Suppressor macrophage treated with lipopolysaccharide for 4 hours (primary cell): ENCODE data around the gene GALNT15.
A peak's percentile ranks its signal among the peaks of the same experiment; 100 is the strongest.

Source experiments
- DNase-seq: peaks from one replicate; pipeline ENCODE4 v3.0.0-alpha.2; 2020

The GALNT15 gene, protein sequence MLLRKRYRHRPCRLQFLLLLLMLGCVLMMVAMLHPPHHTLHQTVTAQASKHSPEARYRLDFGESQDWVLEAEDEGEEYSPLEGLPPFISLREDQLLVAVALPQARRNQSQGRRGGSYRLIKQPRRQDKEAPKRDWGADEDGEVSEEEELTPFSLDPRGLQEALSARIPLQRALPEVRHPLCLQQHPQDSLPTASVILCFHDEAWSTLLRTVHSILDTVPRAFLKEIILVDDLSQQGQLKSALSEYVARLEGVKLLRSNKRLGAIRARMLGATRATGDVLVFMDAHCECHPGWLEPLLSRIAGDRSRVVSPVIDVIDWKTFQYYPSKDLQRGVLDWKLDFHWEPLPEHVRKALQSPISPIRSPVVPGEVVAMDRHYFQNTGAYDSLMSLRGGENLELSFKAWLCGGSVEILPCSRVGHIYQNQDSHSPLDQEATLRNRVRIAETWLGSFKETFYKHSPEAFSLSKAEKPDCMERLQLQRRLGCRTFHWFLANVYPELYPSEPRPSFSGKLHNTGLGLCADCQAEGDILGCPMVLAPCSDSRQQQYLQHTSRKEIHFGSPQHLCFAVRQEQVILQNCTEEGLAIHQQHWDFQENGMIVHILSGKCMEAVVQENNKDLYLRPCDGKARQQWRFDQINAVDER

GRCh38 chr3:16174389-16174788 is at the start of gene GALNT15:
Gene GALNT15, plus strand, starts transcription at chr3:16174680. Its CDS starts 472 bp downstream, at chr3:16175152.
- no peak for DNase-seq

DNA sequence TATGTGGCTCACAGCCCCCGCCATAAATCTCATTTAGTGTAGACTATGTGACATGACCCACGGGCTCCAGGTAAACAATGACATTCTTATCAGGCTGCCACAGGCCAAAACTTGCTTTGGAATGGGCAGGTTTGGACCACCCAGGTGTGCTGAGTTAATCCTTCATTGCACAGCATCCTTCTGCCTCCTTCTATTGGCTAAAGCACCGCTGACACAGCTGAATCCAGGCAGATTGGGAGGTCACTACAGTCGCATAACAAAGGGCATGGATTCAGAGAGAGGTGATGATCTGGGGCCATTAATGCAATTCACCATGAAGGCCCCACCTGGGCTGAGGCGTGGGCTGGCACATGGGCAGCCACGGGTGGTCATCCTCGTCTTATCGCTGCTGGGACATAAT is 47.8 kb upstream of the GALNT15 start:
- no peak for DNase-seq

GRCh38 chr3:16127249-16127648 is 47.2 kb upstream of the GALNT15 start:
- no peak for DNase-seq

DNA sequence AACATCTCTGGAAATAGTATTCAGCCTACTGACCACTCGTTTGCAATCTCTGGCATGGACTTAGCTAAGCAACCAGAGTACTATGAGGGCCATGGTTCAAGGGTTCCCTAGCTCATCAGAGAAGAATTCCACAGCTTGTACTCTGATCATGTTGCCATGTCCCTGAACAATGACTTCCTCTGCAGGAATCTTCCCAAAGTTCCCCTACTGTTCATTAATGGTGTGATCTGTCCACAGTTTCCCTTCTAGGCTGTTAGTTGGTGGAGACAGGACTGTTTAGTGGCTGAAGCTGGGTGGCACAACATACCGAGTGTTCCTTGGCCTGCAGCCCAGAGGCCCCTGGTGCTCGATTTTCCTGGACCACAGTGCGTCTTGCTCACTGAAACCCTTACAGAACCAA is 44.4 kb upstream of the GALNT15 start:
- DNase-seq: no peak

- no peak for DNase-seq
Observed at GRCh38 chr3:16132190-16132589, 42.3 kb upstream of the GALNT15 start.

- DNase-seq: no peak
Observed at GRCh38 chr3:16132928-16133327, 41.6 kb upstream of the GALNT15 start.

DNA sequence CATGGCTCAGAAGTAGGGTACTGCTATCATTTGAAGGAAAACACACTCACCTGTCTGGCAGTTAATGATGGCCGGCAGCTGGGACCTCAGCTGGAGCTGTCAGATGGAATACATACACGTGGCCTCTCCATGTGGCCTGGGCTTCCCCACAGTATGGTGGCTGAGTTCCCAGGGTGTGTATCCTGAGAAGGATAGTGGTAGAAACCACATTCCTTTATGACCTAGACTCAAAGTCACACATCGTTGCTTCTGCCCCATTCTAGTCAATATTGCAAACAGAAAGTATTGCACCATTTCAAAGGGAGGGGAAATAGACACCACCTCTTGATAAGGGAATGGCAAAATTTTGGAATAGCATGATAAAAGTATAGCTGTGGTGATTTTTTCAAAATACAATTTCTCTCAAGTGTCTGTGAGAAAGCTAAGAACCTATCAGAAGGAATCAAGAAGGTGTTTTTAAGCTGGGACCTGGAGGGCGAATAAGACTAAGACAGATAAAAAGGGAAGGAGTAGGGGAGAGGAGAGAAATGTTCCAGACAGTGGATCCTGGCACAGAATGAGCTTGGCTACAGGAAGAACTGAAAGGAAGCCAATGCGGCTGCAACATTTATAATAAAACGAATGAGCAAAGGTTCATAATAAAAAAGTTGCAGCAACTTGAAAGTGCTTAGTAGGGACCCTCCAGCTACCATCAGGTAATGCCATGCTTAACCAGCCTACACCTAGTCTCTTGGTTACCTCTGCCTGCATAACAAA is 40.1 kb upstream of the GALNT15 start:
- DNase-seq: no peak

DNA sequence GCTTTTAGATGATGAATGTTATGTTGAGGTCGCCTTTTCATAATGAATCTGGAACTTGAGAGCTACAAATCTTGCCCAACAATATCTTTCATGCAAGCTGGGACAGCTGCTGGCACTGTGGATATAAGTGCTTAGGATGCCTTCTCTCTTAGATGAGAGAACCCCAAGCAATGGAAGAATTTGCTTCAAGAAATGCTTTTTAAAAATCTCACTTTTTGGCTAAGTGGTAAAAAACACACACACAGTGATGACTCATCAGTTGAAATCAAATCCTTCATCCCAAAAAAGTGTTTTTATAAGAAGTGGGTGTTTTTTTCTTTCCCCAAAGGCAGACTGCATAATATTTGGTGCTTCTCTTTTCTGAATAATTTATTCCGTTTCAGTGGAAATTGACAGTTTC is 38.4 kb upstream of the GALNT15 start:
- no peak for DNase-seq

DNA sequence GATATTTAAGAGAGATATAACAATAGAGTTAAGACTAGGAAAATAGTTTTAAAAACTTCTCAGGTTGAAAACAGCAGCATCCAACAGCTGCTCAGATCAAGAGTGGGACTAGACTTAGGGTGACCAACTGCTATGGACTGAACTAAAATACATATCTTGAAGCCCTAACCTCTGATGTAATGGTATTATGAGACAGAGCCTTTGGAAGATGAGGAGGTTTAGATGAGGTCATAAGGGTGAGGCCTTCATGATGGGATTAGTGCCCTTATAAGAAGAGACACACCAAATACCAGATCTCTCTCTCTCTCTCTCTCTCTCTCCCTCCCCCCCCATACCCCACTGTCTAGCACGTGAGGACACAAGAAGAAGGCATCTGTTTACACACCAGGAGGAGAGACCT is 37.4 kb upstream of the GALNT15 start:
- no peak for DNase-seq

DNA sequence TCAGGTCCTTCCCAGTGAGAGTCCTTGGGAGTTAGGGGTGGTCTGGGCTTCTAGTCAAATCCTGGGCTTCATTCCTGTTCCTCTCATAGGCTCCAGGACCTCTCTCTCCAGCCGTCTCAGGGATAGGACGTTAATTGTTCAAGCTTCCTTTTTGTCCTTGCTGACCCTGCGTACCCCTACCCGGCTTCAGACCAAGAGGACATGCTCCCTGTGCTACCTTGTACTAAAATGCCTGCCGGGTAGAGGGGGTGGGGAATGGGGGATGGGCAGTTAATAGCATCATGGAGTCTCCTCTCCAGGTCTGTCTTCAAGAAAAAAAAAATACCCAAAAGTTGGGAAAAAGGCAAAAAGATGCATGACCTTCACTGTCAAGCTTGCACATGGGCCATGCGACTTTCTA is 36.5 kb upstream of the GALNT15 start:
- no peak for DNase-seq

DNA sequence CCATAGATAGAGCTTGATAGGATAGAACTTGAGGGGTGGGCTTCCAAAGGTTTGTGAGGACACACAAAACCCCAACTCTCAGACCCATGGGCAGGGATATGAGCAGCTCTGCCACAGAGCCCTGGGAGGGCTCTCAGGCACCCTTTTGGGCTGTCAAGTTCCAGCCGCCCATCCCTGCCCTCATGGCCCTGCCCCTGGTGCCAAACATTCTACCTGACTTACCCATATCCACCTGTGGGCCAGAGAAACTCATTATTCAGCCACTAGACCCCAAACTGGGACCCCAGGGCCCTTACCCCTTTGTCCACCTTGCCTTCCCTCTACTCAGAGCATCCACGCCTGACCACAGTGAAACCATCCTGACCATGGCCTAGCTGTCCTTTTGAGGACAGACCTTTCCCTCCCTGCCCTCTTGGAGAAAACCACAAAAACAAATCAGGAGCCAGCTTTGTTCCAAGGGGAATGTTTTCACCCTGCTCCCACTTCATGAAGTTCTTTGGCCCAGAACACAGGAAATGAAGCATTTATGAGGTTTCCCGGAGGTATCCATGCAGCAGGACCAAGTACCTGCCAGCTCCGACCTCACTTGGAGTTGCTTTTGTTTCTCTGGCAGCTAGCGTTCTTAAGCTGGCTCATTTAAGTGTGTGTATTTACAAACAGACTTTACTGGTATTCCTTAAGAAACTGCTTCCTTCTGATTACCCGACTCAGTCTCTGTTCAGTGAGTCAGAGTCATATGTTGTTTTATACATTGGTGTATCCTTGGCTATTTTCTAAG is 34.2 kb upstream of the GALNT15 start:
- DNase-seq: no peak

DNA sequence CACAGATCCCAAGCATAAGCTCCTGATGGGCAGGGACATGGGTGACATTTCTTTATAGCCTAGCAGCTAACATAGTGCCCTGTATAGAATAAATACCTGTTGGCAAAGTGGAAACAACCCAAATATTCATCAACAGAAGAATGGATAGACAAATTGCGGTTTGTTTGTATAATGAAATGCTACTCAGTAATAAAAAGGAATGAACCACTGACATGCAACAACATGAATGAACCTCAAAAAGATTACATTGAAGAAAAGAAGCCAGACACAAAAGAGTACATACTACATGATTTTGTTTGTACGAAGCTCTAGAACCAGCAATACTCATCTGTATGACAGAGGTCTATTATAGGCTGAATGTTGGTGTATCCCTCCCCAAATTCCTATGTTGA is 33.6 kb upstream of the GALNT15 start:
- DNase-seq: no peak

GRCh38 chr3:16142350-16143025 is 32.0 kb upstream of the GALNT15 start:
- DNase-seq: no peak

DNA sequence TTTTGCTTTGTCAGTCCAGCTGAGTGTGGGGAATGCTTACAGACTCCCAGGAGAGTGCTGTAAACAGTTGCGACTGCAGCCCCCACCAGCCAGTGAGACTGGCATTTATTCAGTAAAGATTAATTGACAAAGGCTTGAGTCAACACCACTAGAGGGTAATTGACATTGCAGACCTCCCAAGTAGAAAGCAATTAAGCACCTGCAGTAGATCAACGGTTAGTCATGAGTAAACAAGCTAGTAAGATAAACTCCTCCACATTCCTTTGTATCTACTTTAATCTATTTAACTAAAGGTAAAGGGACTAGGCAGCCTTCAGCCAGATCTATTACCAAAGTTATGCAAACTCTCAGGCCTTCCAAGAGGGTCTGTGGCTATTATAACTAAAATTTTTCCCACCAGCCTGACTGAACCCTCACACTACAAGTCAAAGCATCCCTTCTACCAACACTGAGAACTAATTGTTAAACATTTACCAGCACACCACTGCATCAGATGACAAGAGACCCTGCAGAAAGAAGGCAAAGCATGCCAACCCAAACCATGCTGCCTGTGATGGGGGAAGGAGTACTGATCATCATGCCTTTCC is 30.5 kb upstream of the GALNT15 start:
- no peak for DNase-seq

DNA sequence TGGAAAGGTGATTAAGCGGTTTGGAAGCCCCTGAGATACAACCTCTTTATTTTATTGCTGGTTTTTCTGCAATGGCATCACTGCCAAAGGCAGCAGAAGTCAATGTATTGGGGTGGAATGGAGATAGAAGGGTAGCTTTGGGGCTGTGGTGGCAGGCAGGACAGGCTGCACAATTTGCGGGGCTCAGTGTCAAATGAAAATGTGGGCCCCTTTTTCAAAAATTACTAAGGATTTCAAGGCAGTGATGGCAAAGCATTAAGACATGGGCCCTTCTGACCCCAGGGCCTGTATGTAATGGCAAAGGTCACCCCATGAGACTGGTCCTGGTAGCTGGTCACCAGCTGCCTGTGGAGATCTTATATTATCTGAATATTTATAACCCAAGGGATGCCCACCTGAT is 29.3 kb upstream of the GALNT15 start:
- DNase-seq: no peak

GRCh38 chr3:16146015-16146730 is 28.3 kb upstream of the GALNT15 start:
- no peak for DNase-seq

- DNase-seq: no peak
Observed at GRCh38 chr3:16147220-16147994, 27.1 kb upstream of the GALNT15 start.

- no peak for DNase-seq
Observed at GRCh38 chr3:16148213-16148612, 26.3 kb upstream of the GALNT15 start.

DNA sequence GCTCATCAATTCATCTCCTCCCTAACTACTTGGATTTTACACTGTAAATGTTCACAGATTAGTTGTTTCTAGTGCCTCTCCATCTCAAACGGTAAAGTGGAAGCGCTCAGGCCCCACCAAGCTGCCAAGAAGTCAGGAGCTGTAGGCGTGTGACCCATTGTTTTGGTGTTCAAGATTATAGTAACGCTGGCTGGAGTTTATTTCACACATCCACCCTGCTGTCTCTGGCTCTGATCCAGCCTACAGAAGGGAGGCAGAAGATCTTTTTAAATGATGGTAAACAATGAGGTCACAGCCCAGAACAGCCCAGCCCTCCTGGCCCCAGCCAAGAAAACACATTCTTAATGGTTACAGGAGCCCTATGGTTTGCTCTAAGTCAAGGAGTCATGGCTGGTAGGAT is 25.7 kb upstream of the GALNT15 start:
- DNase-seq: no peak

DNA sequence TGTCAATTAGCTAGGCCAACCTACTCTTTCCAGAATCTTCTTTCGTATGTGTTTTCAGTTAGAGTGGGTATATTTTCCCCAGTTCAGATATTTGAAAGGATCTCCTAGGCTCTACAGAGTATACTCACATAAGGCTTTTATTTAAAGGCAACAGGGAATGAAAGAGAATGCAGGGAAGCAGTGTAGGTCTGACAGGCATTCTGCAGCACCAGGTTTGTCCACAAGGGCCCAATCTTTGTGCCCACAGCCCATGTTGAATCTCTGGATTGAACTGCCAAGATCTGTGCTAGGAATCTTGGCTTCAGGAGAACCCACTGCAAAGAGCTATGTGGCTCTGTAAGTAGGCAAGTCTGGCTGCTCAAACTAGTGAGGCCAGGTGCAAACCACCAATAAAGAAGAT is 24.2 kb upstream of the GALNT15 start:
- DNase-seq: no peak

DNA sequence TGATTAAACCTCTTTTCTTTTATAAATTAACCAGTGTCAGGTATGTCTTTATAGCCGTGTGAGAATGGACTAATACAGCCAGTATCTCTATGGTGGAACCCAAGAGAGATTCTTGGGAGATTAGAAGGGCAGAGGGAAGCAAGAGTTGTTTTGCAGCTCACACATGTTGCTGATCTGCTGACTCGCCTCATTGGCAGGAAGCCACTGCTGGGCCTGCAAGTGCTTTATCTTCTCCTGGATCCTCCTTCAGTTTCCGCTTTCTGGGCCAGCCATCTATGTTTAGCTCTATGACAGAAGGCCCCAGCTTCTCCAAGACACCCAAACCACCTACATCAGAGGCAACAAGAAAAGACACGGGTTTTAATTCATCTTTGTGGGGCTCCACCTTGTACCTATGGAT is 23.4 kb upstream of the GALNT15 start:
- peak; percentile 60 for DNase-seq
